T1000 (cell line): ENCODE measurements around the gene CASP1.
"Not testable (repeated sequence)": the region's sequence is repeated elsewhere in the genome, so short reads cannot be mapped to it uniquely, and the experiment has no call there.

Experiments
- DNase-seq: peaks from one replicate; lab custom pipeline; 2025; ENCODE audit warnings: mixed read lengths; lab: John Stamatoyannopoulos, UW

Gene CASP1

DNA sequence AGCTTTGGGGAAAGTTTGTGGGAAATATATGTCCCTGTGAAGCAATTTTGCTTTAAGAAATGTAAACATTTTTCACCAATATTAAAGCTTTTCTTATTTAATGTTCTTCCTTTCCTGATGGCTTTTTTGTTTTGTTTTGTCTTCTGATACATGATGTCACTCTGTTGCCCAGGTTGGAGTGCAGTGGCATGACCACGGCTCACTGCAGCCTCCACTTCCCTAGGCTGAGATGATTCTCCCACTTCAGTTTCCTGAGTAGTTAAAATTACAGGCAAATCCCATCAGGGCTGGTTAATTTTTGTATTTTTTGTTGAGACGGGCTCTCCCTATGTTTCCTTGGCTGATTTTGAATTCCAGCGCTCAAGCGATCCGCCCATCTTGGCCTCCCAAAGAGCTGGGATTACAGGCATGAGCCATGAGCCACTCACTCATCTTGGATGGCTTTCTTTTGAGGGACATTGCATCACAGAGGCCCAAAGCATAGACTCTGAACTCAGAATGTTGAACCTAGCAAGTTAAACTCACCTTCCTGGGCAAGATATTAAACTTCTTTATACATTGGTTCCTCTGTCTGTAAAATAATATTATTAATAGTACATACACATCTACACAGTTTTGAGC is 10.8 kb upstream of the CASP1 start:
- DNase-seq: no peak

DNA sequence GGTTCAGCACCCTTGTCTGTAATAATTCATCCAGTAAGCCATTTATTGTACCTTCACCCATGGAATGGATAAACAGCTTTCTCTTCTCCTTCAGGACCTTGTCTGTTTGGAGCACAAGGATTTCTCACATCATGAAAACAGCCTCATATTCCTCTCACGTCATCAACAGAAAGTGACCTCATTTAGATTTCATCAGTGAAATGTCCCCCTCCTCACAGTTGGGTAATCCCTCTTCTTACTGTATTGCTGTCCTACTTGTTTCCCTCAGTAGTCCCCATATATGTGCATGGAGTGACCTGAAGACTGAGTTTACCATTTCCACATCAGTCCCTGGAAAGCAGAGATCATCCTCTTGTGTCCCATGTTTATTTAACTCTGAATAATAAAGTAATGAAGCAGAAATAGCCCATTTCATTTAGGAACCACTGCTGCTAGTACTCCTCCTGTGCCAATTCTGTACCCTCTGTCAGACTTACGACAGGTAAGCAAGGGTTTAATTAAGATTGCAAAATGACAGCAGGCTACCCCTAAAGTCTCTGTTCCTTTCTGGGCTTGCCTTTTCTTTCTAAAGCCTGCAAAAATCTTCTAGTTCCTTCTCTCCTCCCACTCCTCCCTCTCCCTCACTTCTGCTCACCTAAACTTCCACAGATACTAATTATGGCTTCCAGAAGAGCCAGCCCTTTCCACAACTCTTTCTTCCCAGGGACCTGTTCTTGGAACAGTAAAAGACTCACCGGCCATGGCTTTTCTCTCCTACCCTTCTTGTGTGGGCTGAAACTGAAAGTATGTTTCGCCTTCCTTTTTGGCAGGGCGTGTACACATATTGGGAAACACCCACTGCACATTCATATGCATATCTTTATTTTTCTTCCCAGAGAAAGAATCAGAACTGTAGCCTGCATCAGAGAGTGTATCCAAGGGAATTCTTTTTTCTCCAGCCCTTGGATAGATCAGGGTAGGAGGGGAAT is 9.9 kb upstream of the CASP1 start, which contains the start of gene CARD16:
Gene CARD16, minus strand, starts transcription at position 779 of the 968 bp plus-strand sequence. Its CDS starts 38 bp downstream, at position 741.
- DNase-seq: not testable (repeated sequence)

GRCh38 chr11:105042178-105042577 is 7.2 kb upstream of the CASP1 start:
- no peak for DNase-seq

DNA sequence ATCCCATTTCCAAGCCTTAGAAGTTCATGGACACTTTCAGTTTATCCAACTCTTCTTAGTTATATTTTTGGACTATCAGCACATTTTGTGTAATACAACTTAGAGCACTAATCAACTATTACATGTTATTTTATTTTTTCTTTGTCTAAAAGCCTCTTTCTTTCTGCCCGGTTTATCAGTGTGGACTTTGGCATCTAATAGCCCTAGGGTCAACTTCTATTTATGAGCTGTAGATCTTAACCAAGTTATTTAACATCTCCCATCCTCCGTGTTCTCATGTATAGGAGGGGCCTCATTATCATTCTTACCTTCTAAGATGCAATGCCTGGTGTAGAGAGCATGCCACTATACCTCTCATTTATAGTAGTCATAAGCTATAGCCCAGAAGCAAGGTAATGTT is 5.8 kb upstream of the CASP1 start:
- no peak for DNase-seq

GRCh38 chr11:105034388-105034787 is 556 bp downstream of the CASP1 start:
- not testable (repeated sequence) for DNase-seq

DNA sequence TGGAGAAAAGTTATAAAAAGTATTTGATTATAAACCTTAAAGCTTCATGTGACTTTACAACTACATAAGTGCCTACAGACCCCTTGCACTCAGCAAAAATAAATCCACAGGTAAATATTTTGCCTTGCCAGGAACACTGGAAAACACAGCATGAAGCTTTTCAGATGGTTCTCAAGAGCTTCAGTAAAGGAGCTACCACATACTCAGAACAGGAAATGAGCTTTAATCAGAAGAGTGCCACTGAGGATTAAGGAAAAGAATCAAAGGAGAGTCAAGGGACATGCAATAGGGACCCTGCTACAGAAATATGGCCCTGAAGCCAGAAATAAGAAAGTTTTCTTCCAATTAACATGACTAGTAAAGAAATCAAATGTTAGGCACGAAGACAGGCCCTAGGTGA is 1.2 kb downstream of the CASP1 start:
- DNase-seq: no peak

DNA sequence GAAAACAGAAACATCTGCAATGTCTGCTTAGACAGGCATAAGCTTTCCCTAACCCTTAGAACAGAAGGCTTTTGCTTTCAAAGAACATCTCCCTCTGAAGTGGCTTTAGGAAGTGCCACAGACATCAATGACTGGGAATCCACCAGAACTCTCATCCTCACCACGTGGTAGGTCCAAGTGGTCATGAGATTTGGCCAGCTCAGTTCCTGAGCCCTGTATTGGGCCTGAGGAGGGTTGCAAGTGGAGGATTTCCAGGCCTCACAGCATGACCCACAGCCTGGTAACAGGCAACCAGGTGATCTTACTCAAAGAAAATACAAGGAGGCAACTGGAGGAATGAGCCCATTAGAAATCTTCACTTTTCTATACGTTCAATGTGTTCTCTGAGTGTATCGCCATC is 1.6 kb downstream of the CASP1 start:
- no peak for DNase-seq

- DNase-seq: no peak
Observed at GRCh38 chr11:105032495-105032894, 2.4 kb downstream of the CASP1 start.

DNA sequence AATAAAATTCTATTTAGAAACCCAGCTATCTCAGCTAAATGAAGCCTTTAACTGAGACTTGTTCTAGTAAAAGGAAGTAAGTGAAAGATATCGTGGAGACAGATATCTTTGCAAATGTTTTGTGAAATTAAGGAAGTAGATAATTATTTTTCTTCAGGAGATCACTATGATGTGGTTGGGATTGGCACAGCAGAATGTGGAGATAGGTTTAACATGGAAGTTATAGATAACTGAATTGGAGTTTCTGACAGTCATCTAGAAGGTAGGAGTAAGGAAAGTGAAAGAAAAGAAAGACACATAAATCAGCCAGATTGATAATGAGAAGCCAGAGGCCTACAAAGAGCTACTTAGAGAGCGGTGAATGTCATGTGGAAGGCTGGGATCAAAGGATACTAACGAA is 7.3 kb downstream of the CASP1 start:
- DNase-seq: no peak

- DNase-seq: no peak
Observed at GRCh38 chr11:105024394-105024793, 10.6 kb downstream of the CASP1 start.

DNA sequence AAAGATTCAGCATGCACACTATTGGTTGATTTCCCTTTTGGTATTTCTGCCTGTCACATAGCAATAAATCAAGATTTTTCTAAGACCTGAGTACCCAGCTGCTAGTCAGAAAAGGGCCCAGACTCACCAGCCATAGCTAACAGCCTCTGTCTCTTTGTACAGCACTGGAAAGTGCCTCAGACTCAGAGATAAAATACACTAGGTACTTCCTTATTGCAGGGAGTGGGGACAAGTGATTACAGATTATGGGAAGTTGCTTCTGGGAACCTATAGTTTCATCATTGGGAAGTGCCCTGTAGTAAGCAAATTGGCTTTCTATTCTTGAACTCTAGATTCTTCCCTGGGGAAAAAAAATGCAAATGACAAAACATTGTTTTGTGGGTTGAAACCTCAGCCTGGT is 11.9 kb downstream of the CASP1 start, which contains the start of gene CASP5:
Gene CASP5, minus strand, starts transcription at position 166 of the 400 bp plus-strand sequence. Its CDS starts 32 bp downstream, at position 134.
- DNase-seq: no peak

DNA sequence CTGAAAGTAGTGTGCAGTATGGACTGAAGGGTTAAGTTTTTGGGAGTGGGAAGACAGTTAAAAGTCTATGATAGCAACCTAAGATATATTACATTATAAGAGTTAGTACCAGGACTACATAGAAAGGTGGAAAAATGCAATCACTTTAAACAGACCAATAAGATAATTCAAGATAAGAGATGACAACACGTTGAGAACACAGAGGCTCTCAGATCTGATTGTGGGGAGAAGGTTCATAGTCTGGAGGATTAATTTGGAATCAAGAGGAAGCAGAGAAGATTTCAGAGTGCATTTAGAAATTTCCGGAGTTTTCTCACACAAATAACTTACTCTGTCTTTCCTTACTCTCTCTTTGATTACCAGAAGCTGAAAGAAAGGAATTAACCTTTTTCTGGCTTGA is 12.4 kb downstream of the CASP1 start:
- no peak for DNase-seq

- DNase-seq: no peak
Observed at GRCh38 chr11:105007463-105007862, 27.5 kb downstream of the CASP1 start.

DNA sequence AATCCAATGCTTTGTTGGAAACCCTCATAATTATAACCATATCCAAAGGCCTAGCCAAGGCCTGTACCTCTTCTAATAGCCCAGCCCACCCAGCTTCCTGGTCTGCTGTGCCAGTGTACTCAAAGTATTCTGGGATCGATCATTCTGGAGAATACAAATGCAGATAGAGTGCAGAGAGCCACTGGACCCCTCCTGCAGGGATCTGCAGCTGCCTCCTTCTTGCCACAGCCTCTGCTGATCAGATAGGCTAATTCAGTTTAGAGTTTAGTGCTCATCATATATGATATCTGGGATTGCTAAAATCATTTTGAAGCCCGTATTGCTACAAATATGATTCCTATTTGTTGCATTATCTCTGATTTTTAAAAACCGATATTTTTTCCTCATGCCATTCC is 29.5 kb downstream of the CASP1 start:
- no peak for DNase-seq

GRCh38 chr11:105004021-105004420 is 30.9 kb downstream of the CASP1 start:
- DNase-seq: no peak

DNA sequence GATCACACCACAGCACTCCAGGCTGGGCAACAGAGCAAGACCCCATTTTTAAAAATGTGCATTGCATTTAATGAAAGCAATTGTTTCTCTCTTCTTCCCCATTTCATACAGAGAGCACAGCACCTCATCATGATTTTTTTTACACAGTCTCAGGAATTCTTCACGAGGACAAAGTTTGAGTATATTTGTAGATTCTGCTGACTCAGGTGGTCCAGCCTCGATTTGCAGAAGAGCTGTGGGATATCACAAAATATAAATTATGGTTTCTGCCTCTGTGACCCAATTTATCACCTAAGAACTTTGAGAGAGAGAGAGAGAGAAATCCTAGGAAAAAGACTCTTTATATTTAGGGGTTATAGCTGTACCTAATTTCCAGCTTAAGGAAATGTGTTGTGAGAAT is 31.8 kb downstream of the CASP1 start:
- no peak for DNase-seq

- DNase-seq: no peak
Observed at GRCh38 chr11:105000797-105001196, 34.1 kb downstream of the CASP1 start.

GRCh38 chr11:105000167-105000566 is 34.8 kb downstream of the CASP1 start:
- DNase-seq: no peak

- DNase-seq: no peak
Observed at GRCh38 chr11:104999721-105000120, 35.2 kb downstream of the CASP1 start.

DNA sequence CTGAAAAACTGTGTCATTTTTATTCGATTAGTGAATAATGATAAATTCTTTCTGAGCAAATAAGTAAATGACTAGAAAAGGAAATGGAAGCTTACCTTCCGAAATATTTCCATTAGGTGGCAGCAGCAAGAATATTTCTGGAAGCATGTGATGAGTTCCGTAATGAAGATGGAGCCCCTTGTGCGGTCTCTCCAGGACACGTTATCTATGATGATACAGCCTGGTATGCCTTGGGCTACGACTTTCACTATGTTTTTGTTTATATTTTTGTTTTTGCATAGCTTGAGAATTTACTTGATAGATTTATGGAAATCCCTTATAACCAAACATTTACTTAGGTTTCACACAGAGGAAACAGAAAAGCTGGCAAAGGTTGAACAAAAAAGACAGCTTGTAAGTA is 37.7 kb downstream of the CASP1 start:
- DNase-seq: no peak

GRCh38 chr11:104995001-104995408 is 39.9 kb downstream of the CASP1 start:
- DNase-seq: no peak

DNA sequence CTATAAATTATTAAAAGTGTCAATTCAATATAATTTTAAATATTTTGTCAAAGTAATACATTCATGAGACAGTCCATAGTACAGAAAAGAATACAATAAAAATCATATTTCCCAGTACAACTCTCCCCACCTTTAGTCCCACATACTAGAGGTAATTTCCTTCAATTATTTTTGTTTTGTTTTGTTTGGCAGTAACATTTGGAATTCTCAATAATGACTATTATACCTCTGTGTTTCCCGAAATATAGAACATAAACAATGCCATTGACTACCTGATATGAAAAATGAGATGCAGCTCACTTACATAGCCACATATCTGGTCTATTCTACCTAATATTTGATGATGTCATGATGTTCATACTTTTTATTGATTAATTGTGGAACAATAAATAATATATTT is 42.2 kb downstream of the CASP1 start:
- DNase-seq: no peak

- no peak for DNase-seq
Observed at GRCh38 chr11:104991994-104992393, 43.0 kb downstream of the CASP1 start.
